PC-3 (cell line): ENCODE results near the gene ZNF423.

Experiments used
- EZH2 ChIP-seq: fragments of 300-600 bp; sonication (generic); IDR thresholded peaks from one replicate; pipeline ENCODE4 v1.6.1; 2017; ENCODE audit warnings: antibody characterized with exemption, mild to moderate bottlenecking, low read length; ENCODE audit not compliant: unreplicated experiment
- EZH2phosphoT487 ChIP-seq: fragments of 300-600 bp; sonication (generic); IDR thresholded peaks from 2 replicates; pipeline ENCODE4 v1.6.1; 2018; ENCODE audit warnings: mild to moderate bottlenecking, antibody characterized with exemption, low read length, borderline replicate concordance
- TF ChIP-seq, protein P1 (sequence below): fragments of 300-600 bp; sonication (generic); conservative IDR thresholded peaks from 2 replicates; pipeline ENCODE4 v1.5.1; 2017; ENCODE audit warnings: antibody characterized with exemption, low read depth, mild to moderate bottlenecking, low read length

DNA sequence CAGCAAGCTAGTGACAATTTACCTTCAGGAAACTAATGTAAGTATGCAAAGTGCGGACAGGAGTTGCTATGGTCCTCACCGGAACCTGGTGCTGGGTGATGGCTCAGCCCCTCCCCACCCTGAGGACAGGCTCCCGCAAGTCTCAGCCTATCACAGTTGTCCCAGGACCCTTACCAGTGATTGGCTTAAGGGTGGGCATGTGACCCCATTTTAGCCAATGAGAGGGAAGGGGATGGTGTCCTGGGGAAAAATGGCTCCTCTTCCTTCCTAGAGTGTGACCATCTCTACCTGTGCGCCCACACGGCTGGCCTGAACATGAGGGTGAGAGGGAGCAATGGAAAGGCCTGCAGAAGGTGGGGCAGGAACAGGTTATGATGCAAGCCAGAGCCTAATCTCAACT, 401.9 kb downstream of the ZNF423 start:
- TF ChIP-seq, protein P1, sequence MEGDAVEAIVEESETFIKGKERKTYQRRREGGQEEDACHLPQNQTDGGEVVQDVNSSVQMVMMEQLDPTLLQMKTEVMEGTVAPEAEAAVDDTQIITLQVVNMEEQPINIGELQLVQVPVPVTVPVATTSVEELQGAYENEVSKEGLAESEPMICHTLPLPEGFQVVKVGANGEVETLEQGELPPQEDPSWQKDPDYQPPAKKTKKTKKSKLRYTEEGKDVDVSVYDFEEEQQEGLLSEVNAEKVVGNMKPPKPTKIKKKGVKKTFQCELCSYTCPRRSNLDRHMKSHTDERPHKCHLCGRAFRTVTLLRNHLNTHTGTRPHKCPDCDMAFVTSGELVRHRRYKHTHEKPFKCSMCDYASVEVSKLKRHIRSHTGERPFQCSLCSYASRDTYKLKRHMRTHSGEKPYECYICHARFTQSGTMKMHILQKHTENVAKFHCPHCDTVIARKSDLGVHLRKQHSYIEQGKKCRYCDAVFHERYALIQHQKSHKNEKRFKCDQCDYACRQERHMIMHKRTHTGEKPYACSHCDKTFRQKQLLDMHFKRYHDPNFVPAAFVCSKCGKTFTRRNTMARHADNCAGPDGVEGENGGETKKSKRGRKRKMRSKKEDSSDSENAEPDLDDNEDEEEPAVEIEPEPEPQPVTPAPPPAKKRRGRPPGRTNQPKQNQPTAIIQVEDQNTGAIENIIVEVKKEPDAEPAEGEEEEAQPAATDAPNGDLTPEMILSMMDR, result no peak
- TF ChIP-seq EZH2, result no peak
- TF ChIP-seq EZH2phosphoT487, result no peak
